Measurements from ENCODE around the gene EPHB1.

EPHB1 gene

GRCh38 chr3:135172191-135172869, 377.3 kb downstream of the EPHB1 start:
- no peak for DNase-seq

GRCh38 chr3:135175728-135176277, 380.7 kb downstream of the EPHB1 start:
- DNase-seq, result no peak

- DNase-seq, result no peak
Observed at GRCh38 chr3:135176881-135177280, 381.8 kb downstream of the EPHB1 start.

- no peak for DNase-seq
Observed at GRCh38 chr3:135178566-135178965, 383.5 kb downstream of the EPHB1 start.

GRCh38 chr3:135181408-135181807, 386.3 kb downstream of the EPHB1 start:
- DNase-seq, result no peak

- no peak for DNase-seq
Observed at GRCh38 chr3:135182364-135182998, 387.4 kb downstream of the EPHB1 start.

GRCh38 chr3:135190658-135191057, 395.6 kb downstream of the EPHB1 start:
- DNase-seq, result no peak

- DNase-seq, result no peak
Observed at GRCh38 chr3:135191708-135192107, 396.6 kb downstream of the EPHB1 start.

GRCh38 chr3:135192929-135193328, 397.9 kb downstream of the EPHB1 start:
- no peak for DNase-seq

GRCh38 chr3:135197246-135197645, 402.2 kb downstream of the EPHB1 start:
- DNase-seq, result no peak

GRCh38 chr3:135197856-135198255, 402.8 kb downstream of the EPHB1 start:
- DNase-seq, result no peak

- DNase-seq, result no peak
Observed at GRCh38 chr3:135199137-135199536, 404.1 kb downstream of the EPHB1 start.

GRCh38 chr3:135203026-135203425, 408.0 kb downstream of the EPHB1 start:
- no peak for DNase-seq

- no peak for DNase-seq
Observed at GRCh38 chr3:135213213-135213612, 418.2 kb downstream of the EPHB1 start.

GRCh38 chr3:135213822-135214221, 418.8 kb downstream of the EPHB1 start:
- no peak for DNase-seq

- no peak for DNase-seq
Observed at GRCh38 chr3:135214400-135214799, 419.3 kb downstream of the EPHB1 start.

- no peak for DNase-seq
Observed at GRCh38 chr3:135215516-135215915, 420.5 kb downstream of the EPHB1 start.

GRCh38 chr3:135216659-135217058, 421.6 kb downstream of the EPHB1 start:
- DNase-seq, result no peak

GRCh38 chr3:135217730-135218129, 422.7 kb downstream of the EPHB1 start:
- DNase-seq, result no peak

GRCh38 chr3:135218304-135218703, 423.2 kb downstream of the EPHB1 start:
- DNase-seq, result no peak

GRCh38 chr3:135218782-135219181, 423.7 kb downstream of the EPHB1 start:
- no peak for DNase-seq

- no peak for DNase-seq
Observed at GRCh38 chr3:135224815-135225362, 429.8 kb downstream of the EPHB1 start.

GRCh38 chr3:135226057-135226456, 431.0 kb downstream of the EPHB1 start:
- DNase-seq, result no peak

GRCh38 chr3:135228201-135228600, 433.1 kb downstream of the EPHB1 start:
- DNase-seq, result no peak

Data from activated CD4-positive, alpha-beta T cell treated with anti-CD3 and anti-CD28 coated beads for 48 hours (primary cell).